HG02642 (cell line): ENCODE results near the gene EGR2.

Source experiments
- ATAC-seq: cut with Tn5 transposase; IDR thresholded peaks from one replicate; pipeline ENCODE4 v1.9.1; 2021; ENCODE audit warnings: mild to moderate bottlenecking; ENCODE audit not compliant: unreplicated experiment, poor library complexity

EGR2 gene

GRCh38 chr10:62816331-62817120 lies at the start of gene EGR2:
Gene EGR2 (minus strand): TSS chr10:62816366. CDS start chr10:62816029, 337 bp downstream.
- ATAC-seq, result peak; percentile 79

- no peak for ATAC-seq
Measured at GRCh38 chr10:62862447-62862846, 46.3 kb upstream of the EGR2 start.

GRCh38 chr10:62861507-62861906 lies 45.3 kb upstream of the EGR2 start:
- ATAC-seq, result no peak

- ATAC-seq, result no peak
Measured at GRCh38 chr10:62860946-62861345, 44.8 kb upstream of the EGR2 start.

GRCh38 chr10:62858364-62858763 lies 42.2 kb upstream of the EGR2 start:
- ATAC-seq, result no peak

GRCh38 chr10:62856021-62856420 lies 39.9 kb upstream of the EGR2 start:
- ATAC-seq, result no peak

GRCh38 chr10:62853710-62854109 lies 37.5 kb upstream of the EGR2 start:
- no peak for ATAC-seq

- peak; percentile 70 for ATAC-seq
Measured at GRCh38 chr10:62852961-62853702, 37.0 kb upstream of the EGR2 start.

GRCh38 chr10:62851442-62851841 lies 35.3 kb upstream of the EGR2 start:
- no peak for ATAC-seq

- ATAC-seq, result no peak
Measured at GRCh38 chr10:62850646-62851045, 34.5 kb upstream of the EGR2 start.

- no peak for ATAC-seq
Measured at GRCh38 chr10:62847433-62847832, 31.3 kb upstream of the EGR2 start.

- ATAC-seq, result no peak
Measured at GRCh38 chr10:62844280-62845011, 28.3 kb upstream of the EGR2 start.

GRCh38 chr10:62843600-62843999 lies 27.4 kb upstream of the EGR2 start:
- ATAC-seq, result no peak

- ATAC-seq, result no peak
Measured at GRCh38 chr10:62842983-62843382, 26.8 kb upstream of the EGR2 start.

- ATAC-seq, result no peak
Measured at GRCh38 chr10:62839590-62839989, 23.4 kb upstream of the EGR2 start.

- ATAC-seq, result no peak
Measured at GRCh38 chr10:62831346-62831745, 15.2 kb upstream of the EGR2 start.

GRCh38 chr10:62830679-62831078 lies 14.5 kb upstream of the EGR2 start:
- no peak for ATAC-seq

- ATAC-seq, result no peak
Measured at GRCh38 chr10:62829622-62830021, 13.5 kb upstream of the EGR2 start.

- no peak for ATAC-seq
Measured at GRCh38 chr10:62826273-62826672, 10.1 kb upstream of the EGR2 start.

- ATAC-seq, result no peak
Measured at GRCh38 chr10:62820586-62820985, 4.4 kb upstream of the EGR2 start.
